Karpas-422 (cell line): ENCODE data around the gene CYP4F8. TPM values are rescaled to one million over a fixed set of nuclear protein-coding genes. Genes with fewer than 3 reads are reported as not detected.
"Not testable (repeated sequence)": the region's sequence is repeated elsewhere in the genome, so short reads cannot be mapped to it uniquely, and the experiment has no call there.

Experiments
- DNase-seq: peaks from one replicate; pipeline ENCODE4 v3.0.0-alpha.2; 2015
- H2AFZ ChIP-seq: fragments of 200-600 bp; sonication (generic); 2 replicates; pipeline ENCODE4 v1.6.1; 2014; ENCODE audit warnings: antibody characterized with exemption, low read length, mixed read lengths
- H3K27ac ChIP-seq: fragments of 200-600 bp; sonication (generic); 2 replicates; pipeline ENCODE4 v1.5.1; 2014; ENCODE audit warnings: mild to moderate bottlenecking, low read length, moderate library complexity
- H3K27me3 ChIP-seq: fragments of 200-600 bp; sonication (generic); 2 replicates; pipeline ENCODE4 v1.6.1; 2014; ENCODE audit warnings: low read length, mixed read lengths
- H3K36me3 ChIP-seq: fragments of 200-600 bp; sonication (generic); 2 replicates; pipeline ENCODE4 v1.6.1; 2014; ENCODE audit warnings: low read length, mixed read lengths; ENCODE audit not compliant: insufficient read depth
- H3K4me1 ChIP-seq: fragments of 200-600 bp; sonication (generic); 2 replicates; pipeline ENCODE4 v1.6.1; 2014; ENCODE audit warnings: mild to moderate bottlenecking, low read length, mixed read lengths
- H3K4me2 ChIP-seq: fragments of 200-600 bp; sonication (generic); 2 replicates; pipeline ENCODE4 v1.6.1; 2014; ENCODE audit warnings: low read length, low read depth, mild to moderate bottlenecking; ENCODE audit not compliant: poor library complexity, severe bottlenecking
- H3K4me3 ChIP-seq: fragments of 200-600 bp; sonication (generic); 2 replicates; pipeline ENCODE4 v1.5.1; 2014; ENCODE audit warnings: mild to moderate bottlenecking, antibody characterized with exemption, low read length, mixed read lengths
- H3K79me2 ChIP-seq: fragments of 200-600 bp; sonication (generic); 2 replicates; pipeline ENCODE4 v1.6.1; 2014; ENCODE audit warnings: mild to moderate bottlenecking, low read length, mixed read lengths
- H3K9ac ChIP-seq: fragments of 200-600 bp; sonication (generic); 2 replicates; pipeline ENCODE4 v1.6.0; 2014; ENCODE audit warnings: low read length
- H3K9me2 ChIP-seq: fragments of 200-600 bp; sonication (generic), shearing (Covaris generic); replicated peaks from 2 replicates; pipeline ENCODE4 v1.6.0; 2014; ENCODE audit warnings: mild to moderate bottlenecking, low read length, moderate library complexity; ENCODE audit not compliant: insufficient read depth
- H3K9me3 ChIP-seq: fragments of 300-700, 200-600 bp; sonication (generic); 2 replicates; pipeline ENCODE4 v1.6.1; 2014; ENCODE audit warnings: low read length, mixed read lengths
- H4K20me1 ChIP-seq: fragments of 200-600 bp; sonication (generic); 2 replicates; pipeline ENCODE4 v1.6.1; 2014; ENCODE audit warnings: mild to moderate bottlenecking, antibody characterized with exemption, low read length, low read depth; ENCODE audit not compliant: insufficient read depth
- small RNA-seq: library from RNA; depleted of rRNA; stranded (forward); fragments of <200 nt; gene quantifications from one replicate; pipeline ENCODE3, GENCODE V24; 2014
- total RNA-seq: library from RNA; depleted of rRNA; stranded (reverse); fragments of >200 nt; shearing (Covaris generic); gene quantifications from 2 replicates; pipeline ENCODE4 v1.2.3, GENCODE V29; 2014; ENCODE audit warnings: low replicate concordance; rRNA removed

Gene CYP4F8
- total RNA-seq, 1 experiment from 2014 or later, result not detected

DNA sequence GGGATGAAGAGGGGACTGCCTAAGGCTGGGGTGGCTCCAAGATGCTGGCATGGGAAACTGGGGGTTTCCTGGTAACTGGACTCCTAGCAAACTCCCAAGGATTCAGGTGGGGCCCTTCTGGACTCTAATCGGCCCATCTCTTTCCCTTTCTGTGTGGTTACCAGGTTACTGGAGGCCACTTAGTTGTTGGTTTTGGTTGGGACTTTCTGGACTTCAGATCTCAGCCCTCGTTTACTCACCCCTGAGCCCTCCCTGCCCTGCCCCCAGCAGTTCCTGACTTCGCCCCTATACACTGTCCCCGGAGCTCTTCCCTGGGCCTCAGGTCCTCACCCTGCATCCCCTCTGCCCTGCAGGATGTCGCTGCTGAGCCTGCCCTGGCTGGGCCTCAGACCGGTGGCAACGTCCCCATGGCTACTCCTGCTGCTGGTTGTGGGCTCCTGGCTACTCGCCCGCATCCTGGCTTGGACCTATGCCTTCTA lies 58.2 kb downstream of the CYP4F8 start:
- Histone ChIP-seq H3K9me3 (no peaks in the 10 kb centered on the region), H3K4me2 (no peak overlapping the region), H4K20me1 (no peaks in the 10 kb centered on the region), H3K4me1 (no peaks in the 10 kb centered on the region), H3K9me2 (no peaks in the 10 kb centered on the region), H2AFZ (no peak overlapping the region), H3K27ac (no peak overlapping the region), H3K27me3 (no peaks in the 10 kb centered on the region), H3K4me3 (no peak overlapping the region), H3K79me2 (no peaks in the 10 kb centered on the region), H3K9ac (no peak overlapping the region), H3K36me3 (no peaks in the 10 kb centered on the region)
- no peak for DNase-seq

DNA sequence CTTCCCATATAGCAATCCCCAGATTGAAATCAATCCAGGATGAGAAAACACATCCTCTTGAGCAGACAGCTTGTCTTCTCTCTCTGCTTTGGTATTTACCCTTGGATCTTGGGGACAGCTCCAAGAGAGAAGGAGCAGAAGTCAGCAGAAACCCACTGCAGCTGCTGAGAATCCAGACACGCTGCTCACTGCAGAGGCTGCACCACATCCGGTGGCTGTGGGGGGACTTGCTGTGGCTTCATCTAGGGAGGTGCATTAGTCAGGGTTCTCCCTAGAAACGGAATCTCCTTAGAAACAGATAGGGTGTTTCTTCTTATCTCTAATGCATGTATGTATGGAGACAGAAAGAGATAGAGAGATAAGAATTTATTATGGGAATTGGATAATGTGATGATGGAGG lies 60.5 kb downstream of the CYP4F8 start:
- Histone ChIP-seq H3K4me2 (no peak overlapping the region), H2AFZ (no peak overlapping the region), H3K9me3 (no peaks in the 10 kb centered on the region), H3K36me3 (no peaks in the 10 kb centered on the region), H3K79me2 (no peaks in the 10 kb centered on the region), H3K4me3 (no peak overlapping the region), H4K20me1 (no peaks in the 10 kb centered on the region), H3K9ac (no peak overlapping the region), H3K9me2 (no peaks in the 10 kb centered on the region), H3K27ac (no peak overlapping the region), H3K27me3 (no peaks in the 10 kb centered on the region), H3K4me1 (no peaks in the 10 kb centered on the region)
- no peak for DNase-seq

DNA sequence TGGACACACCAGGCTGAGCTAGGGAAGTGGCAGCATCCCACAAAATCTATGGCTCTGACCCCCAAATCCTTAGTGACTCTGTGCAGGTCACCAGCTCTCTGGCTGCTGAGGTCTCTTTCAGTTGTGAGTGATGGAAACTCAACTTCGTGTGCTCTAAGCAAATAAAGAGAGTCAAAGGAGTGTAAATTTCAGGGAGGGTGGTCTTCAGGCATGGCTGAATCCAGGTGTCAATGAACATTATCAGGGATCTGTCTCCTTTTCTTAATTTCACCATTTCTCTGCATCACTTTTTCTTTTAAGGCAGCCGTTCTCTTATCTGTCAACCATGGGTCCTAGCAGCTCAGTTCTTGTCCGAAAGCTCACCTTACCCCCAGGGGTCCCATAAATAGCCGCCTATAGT lies 64.1 kb downstream of the CYP4F8 start:
- no peak overlapping the region for H3K4me3 ChIP-seq
- no peaks in the 10 kb centered on the region for H3K27me3 ChIP-seq

DNA sequence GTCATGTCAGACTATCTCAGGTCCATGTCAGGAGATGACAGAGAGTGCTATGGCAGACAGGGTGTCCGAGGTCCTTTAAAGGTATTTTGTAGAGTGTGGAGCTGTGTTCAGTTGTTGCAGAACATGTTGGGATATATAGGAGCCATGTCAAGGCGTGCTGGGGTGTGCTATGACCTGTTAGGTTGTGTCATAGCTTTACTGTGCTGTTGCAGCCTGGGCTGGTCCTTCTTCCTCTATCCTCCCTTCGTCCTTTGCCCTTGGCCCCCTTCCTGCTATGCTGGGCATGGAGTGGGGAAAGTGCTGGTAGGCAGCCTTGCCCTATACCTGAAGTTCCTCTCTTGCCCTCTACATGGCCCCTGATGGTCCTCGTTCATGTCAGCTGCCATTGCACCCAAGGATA lies 64.8 kb downstream of the CYP4F8 start:
- H4K20me1 ChIP-seq, DNase-seq, H3K4me3 ChIP-seq, H3K27ac ChIP-seq, H3K4me1 ChIP-seq, H2AFZ ChIP-seq, H3K4me2 ChIP-seq, H3K9ac ChIP-seq, H3K9me3 ChIP-seq, H3K36me3 ChIP-seq, H3K9me2 ChIP-seq, H3K79me2 ChIP-seq, H3K27me3 ChIP-seq: not testable (repeated sequence)

More for the DNA sequence above, 64.1 kb downstream of the CYP4F8 start:
- Histone ChIP-seq H3K27ac (no peak overlapping the region), H3K4me2 (no peak overlapping the region), H3K9me3 (no peaks in the 10 kb centered on the region), H3K9me2 (no peaks in the 10 kb centered on the region), H3K9ac (no peak overlapping the region), H3K36me3 (no peaks in the 10 kb centered on the region), H3K79me2 (no peaks in the 10 kb centered on the region), H4K20me1 (no peaks in the 10 kb centered on the region), H3K4me1 (no peaks in the 10 kb centered on the region), H2AFZ (no peak overlapping the region)
- DNase-seq, result no peak

Small RNAs within 50 kb of the gene (small RNA-seq; reads per million reads assigned to genes)
- not detected for gene AD000091.1

Other genes starting within 250 kb of the CYP4F8 start
- gene AKAP8, start 235.4 kb upstream of the CYP4F8 start, total RNA-seq, result 11.7 and 19.9 TPM in 2 replicates
- gene AKAP8L, start 196.2 kb upstream of the CYP4F8 start, total RNA-seq, result 82.4 and 108 TPM in 2 replicates
- 5.3 and 5.4 TPM in 2 replicates for gene WIZ, start 165.3 kb upstream of the CYP4F8 start, total RNA-seq
- gene RASAL3, start 150.7 kb upstream of the CYP4F8 start, total RNA-seq, result 4.0 and 27.1 TPM in 2 replicates
- gene PGLYRP2, start 135.7 kb upstream of the CYP4F8 start, total RNA-seq, result not detected in 2 replicates
- gene CYP4F22, start 106.7 kb upstream of the CYP4F8 start, total RNA-seq, result not detected in 2 replicates
- not detected in 2 replicates for gene CYP4F3, start 25.7 kb downstream of the CYP4F8 start, total RNA-seq
- not detected in 2 replicates for gene CYP4F12, start 57.9 kb downstream of the CYP4F8 start, total RNA-seq
- not detected in 2 replicates for gene OR10H2, start 112.8 kb downstream of the CYP4F8 start, total RNA-seq
- gene OR10H3, start 122.8 kb downstream of the CYP4F8 start, total RNA-seq, result not detected in 2 replicates
- gene OR10H5, start 172.4 kb downstream of the CYP4F8 start, total RNA-seq, result not detected in 2 replicates
- not detected in 2 replicates for gene OR10H1, start 200.4 kb downstream of the CYP4F8 start, total RNA-seq